LNCAP (cell line): ENCODE measurements around the gene PID1.

ENCODE experiments used
- CTCF ChIP-seq: fragments of 450-650 bp; IDR thresholded peaks from 2 replicates; pipeline ENCODE4 v1.5.1; 2017; ENCODE audit warnings: mild to moderate bottlenecking

Gene PID1

GRCh38 chr2:229132236-229132635, 138.9 kb downstream of the PID1 start:
- TF ChIP-seq CTCF = no peak

GRCh38 chr2:229130522-229130921, 140.6 kb downstream of the PID1 start:
- no peak for TF ChIP-seq CTCF

- TF ChIP-seq CTCF = no peak
These were observed 141.2 kb downstream of the PID1 start for GRCh38 chr2:229129738-229130371.

GRCh38 chr2:229127471-229127870, 143.6 kb downstream of the PID1 start:
- no peak for TF ChIP-seq CTCF

- TF ChIP-seq CTCF = no peak
These were observed 145.0 kb downstream of the PID1 start for GRCh38 chr2:229126066-229126465.

- TF ChIP-seq CTCF = no peak
These were observed 147.0 kb downstream of the PID1 start for GRCh38 chr2:229124136-229124535.

- no peak for TF ChIP-seq CTCF
These were observed 152.2 kb downstream of the PID1 start for GRCh38 chr2:229118927-229119326.

GRCh38 chr2:229118336-229118735, 152.8 kb downstream of the PID1 start:
- no peak for TF ChIP-seq CTCF
